Activated CD4-positive, alpha-beta T cell treated with anti-CD3 and anti-CD28 coated beads for 4 hours (primary cell): ENCODE results near the gene MRPL12.
A peak's percentile ranks its signal among the peaks of the same experiment; 100 is the strongest.
"Not testable (repeated sequence)": the region's sequence is repeated elsewhere in the genome, so short reads cannot be mapped to it uniquely, and the experiment has no call there.

Experiments
- DNase-seq, 2 donors: peaks; one replicate each; pipeline ENCODE4 v3.0.0-alpha.2; 2020

MRPL12 gene

DNA sequence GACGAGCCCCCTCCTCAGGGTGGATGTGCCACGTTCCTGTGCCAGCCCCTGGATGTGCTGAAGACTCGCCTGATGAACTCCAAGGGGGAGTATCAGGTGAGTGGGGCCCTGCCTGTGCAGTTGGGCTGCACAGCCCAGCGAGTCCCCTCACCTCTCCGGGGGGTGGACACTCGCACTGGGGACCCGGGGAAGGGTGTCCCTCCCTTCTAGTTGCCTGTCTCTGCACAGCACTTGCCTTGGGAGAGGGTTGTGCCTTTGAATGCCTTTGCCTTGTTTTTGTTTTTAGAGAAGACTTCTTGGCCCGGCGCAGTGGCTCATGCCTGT, 14.6 kb downstream of the MRPL12 start:
- DNase-seq, result no peak

GRCh38 chr17:81719410-81720266, 16.5 kb downstream of the MRPL12 start:
- no peak for DNase-seq

DNA sequence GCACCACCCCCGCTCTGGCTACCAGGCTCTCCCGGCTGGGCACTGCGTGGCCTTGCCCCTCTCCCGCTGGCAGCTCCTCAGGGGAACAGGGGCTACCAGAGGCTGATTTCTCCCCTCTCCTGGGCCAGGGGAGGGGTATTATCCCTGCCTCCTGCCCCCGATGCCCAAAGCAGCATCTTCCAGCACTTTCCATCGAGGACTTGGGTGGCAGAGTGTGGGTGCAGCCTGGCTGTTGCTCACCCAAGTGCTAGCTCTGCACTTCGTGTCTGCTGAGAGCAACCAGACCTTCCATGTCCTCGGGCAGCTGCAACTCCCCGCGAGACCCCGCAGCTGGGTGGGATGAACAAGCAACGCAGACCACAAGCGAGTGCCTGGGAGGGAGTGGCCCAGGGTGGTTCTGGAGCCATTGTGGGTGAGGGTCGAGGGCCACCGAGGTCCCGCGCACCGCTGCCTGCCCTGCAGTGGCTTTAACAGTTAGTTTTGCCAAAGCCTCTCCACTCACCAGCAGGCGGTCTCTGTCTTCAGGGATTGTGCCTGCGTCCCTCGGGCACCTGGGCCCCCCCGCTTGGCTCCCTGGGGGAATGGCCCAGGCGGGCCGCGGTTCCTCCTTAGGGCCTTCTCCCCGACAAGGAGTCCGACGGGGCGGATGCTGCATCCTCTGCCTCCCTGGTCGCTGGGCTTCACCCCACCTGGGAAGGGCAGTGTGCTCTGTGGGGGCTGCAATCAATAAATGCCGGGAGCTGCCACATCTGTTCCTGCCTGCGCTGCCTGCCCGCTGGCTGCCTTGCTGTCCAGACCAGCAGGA, 17.3 kb downstream of the MRPL12 start:
- DNase-seq, result no peak

DNA sequence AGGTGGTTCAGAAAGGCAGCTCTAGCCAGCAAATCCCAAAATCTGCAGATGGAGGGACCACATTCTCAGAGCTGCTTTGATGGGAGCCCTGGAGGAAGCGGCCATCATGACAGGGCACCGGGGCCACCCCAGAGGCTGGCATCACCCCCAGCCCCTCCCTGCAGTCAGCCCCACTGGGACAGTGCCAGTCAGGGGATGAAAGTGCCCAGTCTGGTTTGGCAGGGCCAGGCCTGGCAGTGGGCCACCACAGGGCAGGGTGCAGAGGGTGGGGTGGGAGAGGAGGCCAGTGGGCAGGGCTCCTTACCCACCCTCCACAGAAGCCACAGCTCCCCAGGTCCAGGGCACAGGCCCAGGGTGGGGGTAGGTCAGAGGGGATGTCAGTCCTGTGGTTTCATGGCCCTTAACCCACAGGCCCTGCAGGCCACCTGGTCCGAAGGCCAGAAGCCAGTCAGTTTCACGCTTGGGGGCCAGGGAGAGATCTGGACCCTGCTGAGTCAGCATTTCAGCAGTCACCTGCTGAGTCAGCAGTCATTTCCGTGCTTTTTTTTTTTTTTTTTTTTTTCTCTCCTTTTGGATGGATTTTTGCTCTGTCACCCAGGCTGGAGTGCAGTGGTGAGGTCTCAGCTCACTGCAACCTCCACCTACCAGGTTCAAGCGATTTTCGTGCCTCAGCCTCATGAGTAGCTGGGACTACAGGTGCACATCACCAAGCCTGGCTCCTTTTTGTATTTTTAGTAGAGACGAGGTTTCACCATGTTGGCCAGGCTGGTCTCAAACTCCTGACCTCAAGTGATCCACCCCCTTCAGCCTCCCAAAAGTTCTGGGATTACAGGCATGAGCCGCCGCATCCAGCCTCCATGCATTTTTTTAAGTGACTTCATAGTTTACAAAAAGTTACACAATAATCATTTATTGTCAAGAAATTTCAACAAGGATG, 19.3 kb downstream of the MRPL12 start:
- DNase-seq, result no peak

DNA sequence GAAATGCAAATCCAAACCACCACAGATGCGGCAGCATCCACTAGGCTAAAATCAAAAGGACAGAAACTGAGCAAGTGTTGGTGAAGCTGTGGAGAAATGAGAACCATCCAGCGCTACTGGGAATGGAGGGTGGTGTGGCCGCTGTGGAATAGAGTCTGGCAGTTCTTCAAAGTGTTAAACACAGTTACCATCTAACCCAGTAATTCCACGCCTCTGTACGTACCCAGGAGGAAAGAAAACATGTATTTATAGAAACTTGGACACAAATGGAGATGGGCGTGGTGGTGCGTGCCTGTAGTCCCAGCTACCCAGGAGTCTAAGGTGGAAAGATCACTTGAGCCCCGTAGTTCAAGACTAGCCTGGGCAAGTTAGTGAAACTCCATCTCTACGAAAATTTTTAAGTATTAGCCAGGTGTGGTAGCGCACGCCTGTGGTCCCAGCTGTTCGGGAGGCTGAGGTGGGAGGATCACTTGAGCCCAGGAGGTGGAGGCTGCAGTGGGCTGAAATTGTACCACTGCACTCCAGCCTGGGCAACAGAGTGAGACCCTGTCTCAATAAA, 20.6 kb downstream of the MRPL12 start:
- DNase-seq, result no peak

- DNase-seq, result no peak
Observed at GRCh38 chr17:81725439-81725838, 22.3 kb downstream of the MRPL12 start.

- DNase-seq, result no peak
Observed at GRCh38 chr17:81726004-81726403, 22.8 kb downstream of the MRPL12 start.

DNA sequence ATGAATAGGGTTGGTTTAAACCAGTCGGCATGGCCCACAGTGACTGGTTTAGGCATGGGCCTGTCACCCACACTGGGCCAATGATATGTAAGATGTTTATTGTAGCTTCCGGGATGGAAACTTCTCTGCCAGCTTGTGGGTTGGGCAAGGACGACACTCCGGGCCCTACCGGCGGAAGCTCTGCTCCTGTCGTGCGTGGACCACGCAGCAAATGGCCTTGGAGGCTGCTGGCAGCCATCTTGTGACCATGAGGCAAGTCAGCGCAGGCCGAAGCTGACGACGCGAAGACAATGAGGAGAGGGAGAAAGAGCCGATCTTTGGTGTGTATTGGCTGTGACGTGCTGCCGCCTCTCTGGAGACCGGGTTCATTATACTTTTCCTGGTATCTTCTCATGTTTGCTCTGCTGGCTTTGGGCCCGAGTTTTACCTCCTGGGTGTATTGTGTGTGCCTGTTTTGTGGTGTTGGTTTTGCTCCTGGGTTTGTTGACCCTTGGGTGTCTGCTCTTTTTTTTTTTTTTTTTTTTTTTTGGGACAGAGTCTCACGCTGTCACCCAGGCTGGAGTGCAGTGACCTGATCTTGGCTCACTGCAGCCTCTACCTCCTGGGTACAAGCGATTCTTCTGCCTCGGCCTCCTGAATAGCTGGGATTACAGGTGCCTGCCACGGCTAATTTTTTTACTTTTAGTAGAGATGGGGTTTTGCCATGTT, 24.3 kb downstream of the MRPL12 start:
- DNase-seq, result no peak

- peak; percentile 57 to 60 for DNase-seq
Observed at GRCh38 chr17:81733507-81734404, 30.6 kb downstream of the MRPL12 start.

DNA sequence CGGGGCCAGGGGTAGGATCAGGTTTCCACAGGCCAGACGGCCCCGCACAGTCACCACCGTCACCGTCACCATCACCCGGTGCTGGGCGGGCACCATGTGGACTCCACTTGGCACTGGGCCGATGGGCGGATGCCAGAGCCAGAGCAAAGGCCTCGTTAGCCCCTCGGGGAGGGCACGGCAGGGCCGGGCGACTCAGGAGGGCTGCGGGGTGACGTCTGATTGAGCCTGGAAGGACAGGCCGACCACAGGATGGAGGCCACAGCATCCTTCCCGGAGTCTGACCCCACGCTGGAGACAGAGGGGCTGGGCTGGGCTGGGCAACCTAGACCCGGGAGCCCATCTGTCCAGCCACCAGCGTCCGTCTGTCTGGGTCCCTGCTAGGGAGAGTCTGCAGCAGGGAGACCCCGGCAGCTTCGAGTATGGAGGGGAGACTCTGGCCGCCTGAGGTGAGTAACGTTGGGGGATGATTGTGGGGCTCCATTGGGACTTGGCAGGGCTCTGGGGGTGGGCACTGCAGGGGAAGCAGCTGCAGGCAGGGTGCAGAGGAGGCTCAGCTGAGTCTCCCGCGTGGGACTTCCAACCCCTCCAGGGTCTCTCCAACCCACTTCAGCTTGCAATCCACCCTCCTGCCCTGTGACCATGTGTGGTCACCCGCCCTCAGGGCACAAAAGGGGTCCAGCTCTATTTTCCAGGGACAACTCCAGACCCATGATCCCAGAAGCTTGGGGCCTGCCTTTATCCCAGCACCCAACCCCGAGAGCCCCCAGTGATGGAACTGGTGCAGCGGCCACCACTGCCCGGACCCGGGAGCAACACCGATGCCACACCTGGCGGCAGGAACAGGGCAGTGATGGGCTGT, 31.5 kb downstream of the MRPL12 start:
- no peak for DNase-seq

GRCh38 chr17:81735264-81736102, 32.3 kb downstream of the MRPL12 start:
- DNase-seq, result no peak

DNA sequence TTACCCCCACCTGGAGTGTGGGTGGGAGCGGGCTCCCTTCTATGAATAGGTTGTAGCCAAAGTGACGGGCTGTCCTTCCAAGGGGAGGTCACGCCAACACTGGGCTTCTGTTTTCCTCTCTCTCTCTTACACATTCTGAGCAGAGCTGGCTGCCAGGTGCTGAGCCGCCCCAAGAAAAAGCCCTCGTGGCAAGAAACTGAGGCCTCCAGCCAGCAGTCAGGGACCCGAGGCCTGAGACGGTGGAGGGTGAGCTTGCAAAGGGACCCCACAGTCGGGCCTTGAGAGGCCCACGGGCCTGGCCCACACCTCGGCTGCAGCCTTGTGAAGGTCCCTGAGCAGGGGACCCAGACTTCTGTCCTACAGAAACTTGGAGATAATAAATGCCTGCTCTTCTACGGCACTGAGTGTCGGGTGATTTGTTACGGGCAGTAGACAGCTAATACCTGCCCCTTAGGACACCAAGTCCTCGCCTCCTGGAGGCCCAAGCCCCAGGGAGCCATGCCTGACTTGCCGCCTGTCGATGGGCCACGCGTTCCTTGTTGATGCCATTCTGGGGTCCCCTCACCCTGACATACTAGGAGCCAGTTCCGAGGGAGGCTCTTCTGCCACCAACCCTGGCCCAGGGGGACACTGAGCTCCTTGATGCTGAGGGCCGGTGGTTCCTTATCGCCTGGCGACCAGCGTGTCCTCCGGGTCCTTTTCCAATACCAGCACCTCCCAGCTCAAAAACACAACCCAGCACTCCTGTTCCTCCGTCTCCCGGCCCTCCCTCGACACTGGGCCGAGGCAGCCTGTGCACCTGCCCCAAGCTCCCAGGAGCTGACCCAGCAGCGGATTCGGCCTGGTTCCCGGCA, 35.0 kb downstream of the MRPL12 start:
- no peak for DNase-seq

- DNase-seq, result no peak
Observed at GRCh38 chr17:81738801-81739393, 35.7 kb downstream of the MRPL12 start.

DNA sequence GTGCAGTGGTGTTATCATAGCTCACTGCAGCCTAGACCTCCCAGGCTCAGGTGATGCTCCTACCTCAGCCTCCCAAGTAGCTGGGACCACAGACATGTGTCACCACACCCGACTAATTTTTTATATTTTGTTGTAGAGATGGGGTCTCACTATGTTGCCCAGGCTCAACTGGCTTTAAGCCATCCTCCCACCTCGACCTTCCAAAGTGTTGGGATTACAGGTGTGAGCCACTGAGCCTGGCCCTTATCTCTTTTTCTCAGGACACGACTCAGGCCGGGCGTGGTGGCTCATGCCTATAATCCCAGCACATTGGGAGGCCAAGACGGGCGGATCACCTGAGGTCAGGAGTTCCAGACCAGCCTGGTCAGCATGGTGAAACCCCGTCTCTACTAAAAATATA, 36.4 kb downstream of the MRPL12 start:
- DNase-seq, result not testable (repeated sequence)

DNA sequence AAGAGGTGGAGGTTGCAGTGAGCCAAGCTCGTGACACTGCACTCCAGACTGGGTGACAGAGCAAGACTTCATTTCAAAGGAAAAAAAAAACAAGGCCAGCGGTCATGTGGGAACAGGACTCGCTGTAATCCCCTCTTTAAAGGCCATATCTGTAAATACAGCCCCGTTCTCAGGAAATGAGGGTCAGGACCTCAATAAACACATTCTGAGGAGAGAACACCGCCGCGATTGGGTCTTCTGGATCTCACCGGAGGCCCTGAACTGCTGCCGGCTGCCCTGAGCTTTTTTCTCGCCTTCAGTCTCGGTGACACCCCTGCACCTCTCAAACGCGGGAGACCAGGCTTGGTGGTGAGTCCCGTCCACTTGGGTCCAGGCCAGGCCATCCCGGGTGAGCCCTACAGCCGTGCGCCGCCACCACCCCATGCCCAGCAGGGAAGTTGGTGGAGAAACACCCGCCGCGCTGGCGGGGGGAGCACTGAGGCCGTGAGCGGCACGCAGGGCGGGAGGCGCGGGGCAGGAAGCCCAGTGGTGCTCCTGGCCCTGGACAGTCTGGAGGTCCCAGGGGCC, 37.3 kb downstream of the MRPL12 start:
- no peak for DNase-seq

GRCh38 chr17:81741049-81741593, 38.0 kb downstream of the MRPL12 start:
- no peak for DNase-seq
